ENCODE data around the gene FRY.
A peak's percentile ranks its signal among the peaks of the same experiment; 100 is the strongest.

The FRY gene

DNA sequence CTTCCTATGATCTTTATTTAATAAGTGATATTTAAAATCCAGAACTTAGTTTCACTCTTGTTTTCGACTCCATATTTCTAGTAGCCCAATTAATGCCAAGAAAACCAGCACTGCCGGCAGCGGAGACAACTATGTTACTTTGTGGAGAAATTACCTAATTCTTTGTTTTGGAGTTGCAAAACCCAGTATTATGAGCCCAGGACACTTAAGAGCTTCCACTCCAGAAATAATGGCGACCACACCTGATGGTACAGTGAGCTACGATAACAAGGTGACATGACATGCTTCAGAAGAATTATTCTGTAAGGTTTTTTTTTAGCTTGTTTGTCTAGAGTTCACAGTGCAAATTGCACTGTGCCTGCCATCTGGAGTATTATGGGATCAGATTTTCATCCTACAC is 147.2 kb downstream of the FRY start:
- no peak for DNase-seq

DNA sequence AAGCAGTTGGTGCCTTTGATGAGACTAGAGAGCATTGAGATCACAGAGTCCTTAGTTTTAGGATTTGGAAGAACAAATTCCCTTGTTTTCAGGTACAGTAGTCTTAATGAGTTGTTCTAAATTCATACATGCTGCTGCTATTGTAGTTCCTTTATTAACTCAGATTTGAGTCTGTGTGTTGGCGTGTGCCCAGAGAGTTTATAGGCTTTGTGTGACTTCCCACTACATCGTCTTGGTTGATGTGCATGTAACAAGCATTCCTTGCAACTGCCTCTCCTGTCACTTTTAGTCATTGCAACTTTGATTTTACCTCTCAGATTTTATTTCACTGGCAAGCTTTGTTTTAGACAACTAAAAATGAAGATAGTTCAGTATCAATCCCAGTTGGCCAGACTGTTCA is 148.1 kb downstream of the FRY start:
- DNase-seq: no peak

DNA sequence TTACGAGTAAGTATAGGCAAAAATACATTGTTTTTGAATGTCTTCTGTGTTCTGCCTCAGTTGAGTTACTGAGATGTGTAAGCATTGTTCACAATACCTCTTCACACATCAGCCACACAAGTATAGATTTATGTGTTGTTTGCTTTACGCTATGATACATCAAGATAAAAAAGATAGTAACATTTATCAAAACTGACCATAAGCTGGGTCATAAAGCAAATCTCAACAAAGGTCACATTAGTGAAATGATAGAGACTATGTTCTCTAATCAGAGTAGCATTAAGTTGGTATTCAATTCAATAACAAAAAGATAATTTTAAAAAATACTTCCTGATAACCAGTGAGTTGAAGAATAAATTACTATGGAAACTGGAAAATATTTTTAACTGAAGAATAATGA is 156.1 kb downstream of the FRY start:
- no peak for DNase-seq

DNA sequence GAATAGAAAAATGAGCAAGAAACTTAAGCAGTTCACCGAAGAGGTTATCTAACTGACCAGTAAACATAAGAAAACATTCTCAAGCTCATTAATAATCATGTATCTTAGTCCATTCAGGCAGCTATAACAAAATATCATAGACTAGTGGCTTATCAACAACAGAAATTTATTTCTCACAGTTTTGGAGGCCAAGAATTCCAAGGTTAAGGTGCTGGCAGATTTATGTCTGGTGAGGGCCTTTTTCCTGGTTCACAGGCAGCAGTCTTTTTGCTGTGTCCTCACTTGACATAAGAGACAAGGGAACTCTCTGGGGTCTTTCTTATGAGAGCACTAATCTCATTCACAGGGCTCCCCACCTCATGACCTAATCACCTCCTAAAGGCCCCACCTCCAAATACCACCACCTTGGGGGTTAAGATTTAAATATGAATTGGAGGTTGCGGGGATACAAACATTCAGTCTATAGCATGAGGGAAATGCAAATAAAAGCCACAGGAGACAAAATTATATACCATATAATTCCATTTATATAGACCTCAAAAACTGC is 160.0 kb downstream of the FRY start:
- no peak for DNase-seq

DNA sequence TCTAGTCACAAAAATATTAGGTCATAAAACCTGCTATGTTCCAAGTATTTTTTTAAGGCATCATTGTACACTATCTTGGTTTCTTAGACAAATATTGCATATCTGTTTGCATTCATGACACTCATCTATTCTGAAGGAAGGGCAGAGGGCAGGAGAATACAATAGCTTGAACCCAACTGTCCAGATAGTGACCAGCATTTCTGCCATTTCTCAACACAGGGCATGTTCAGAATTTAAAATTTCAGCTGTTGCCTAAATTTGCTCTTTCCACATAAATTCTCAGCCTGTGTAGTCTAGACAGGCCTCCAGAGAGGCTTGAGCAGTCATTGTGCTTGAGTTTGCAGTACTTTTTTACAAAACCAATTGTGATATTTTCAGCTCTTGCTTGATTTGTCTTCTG is 164.1 kb downstream of the FRY start:
- no peak for DNase-seq

DNA sequence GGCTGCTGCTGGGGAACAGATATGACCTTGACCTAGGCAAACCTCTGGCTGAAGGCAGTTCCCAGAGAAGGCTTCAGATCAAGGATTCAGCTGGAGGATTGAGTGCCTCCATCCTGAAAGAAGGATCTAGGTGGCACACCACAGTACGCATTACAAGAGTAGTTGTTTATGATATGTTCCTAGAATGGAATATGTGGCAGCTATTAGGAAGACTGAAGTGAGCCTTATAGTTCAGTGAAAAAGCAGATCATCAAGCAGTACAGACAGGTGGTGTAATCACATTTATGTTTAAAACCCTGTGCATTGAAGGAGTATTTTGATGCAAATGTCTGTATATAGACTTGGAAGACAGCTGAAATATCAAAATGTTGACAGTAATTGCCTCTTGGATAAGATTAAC is 167.6 kb downstream of the FRY start:
- DNase-seq: no peak

DNA sequence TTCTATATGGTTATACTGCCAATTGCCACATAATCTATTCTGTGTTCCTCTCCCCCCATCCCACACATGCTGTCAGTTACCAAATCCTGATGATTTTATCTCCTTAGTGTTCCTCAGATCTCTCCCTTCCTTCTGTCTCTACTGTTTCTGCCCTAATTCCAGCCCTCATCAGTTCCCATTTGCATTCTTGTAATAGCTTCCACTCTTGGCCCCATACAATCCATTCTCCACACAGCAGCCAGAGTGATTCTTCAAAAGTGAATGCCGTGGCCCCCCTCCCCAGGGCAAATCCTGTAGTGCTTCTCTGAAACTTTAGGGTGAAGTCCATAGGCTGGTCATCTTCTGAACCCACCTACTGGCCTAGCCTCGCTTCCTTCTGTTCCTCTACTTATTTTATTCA is 169.2 kb downstream of the FRY start:
- DNase-seq: no peak

DNA sequence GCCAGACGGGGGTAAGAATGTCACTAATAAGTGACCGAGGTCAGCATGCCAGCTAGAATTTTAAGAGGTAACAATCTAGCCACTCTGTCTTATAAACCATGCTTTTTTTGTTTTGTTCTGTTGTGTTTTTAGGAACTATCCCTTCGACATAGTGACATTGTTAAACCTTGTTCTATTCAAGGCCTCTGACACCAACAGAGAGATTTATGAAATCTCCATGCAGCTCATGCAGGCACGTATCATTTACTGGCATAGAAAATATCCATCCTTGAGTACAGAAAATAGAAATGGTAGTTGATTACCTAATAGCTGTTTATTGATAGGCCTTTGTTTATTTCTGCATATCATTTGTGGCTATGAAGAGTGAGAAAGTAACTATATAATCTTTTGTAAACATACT is 170.2 kb downstream of the FRY start:
- no peak for DNase-seq

DNA sequence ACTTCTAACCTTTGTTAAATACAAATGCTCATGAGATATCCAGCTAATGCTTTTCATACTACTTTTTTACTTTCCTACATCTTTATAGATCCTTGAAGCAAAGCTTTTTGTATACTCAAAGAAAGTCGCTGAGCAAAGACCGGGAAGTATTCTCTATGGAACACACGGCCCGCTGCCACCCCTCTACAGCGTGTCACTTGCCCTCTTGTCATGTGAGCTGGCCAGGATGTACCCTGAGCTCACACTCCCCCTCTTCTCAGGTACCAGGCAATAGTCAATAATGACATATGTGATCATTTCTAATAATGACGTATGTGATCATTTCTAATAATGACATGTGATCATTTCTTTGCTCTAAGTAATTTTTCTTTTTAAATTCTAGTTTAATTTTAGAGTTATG is 170.7 kb downstream of the FRY start:
- DNase-seq: no peak

DNA sequence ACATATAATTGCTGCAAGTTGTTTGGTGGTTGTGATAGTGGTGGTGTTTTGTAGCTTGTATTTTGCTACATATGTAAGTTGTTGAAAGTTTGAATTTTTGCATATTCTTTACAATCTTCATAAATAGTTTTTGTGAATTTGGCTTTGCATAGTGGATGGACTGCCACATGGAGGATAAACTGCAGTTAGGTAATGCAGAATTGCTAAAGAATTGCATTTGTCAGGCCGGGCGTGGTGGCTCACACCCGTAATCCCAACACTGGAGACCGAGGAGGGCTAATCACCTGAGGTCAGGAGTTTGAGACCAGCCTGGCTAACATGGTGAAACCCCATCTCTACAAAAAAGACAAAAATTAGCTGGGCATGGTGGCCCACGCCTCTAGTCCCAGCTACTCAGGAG is 171.6 kb downstream of the FRY start:
- DNase-seq: no peak

DNA sequence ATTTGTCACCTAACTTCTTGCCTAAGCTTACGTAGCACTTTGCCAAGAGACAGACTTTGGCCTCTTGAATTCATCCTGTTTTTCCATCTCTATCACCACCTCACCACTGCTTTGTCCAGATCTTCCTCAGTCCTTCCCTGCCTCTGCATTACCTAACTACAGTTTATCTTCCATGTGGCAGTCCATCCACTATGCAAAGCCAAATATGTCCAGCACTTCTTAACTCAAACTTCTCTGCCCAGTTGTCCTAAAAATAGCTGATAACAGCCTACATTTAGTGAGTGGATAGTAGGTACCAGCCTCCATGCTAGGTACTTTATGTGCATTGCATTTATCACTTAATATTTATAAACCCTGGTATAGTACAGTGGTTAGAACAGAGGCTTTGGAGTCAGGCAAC is 172.2 kb downstream of the FRY start:
- DNase-seq: no peak

DNA sequence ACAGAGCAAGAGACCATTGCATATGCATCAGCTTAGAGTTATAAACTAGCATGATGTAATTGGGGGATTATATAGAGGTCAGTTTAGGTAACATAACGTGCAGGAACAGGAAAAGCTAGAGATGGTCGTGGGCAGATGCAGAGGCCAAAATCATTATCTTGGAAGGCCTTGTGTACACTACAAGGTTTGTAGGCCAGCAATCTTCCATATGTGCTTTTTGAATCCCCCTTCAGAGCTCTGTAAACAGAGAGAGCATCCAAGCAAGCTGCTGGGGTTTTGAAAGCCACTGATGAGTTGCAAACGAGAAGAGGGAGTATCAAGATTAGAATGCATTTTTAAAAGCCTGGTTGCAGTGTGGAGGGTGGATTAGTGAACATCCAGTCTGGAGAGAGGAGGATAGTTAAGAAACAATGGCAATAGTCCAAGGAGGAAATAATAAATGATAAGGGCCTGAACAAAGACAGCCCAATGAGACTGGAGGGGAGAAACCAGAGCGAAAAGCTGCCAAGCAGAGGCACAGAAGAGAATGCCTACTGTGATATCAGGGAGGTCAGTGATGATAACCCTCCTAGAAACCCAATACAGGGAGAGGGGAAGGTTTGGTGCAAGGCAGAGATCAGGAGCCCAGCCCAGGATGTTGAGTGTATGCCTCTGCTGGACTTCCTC is 174.0 kb downstream of the FRY start:
- no peak for DNase-seq

DNA sequence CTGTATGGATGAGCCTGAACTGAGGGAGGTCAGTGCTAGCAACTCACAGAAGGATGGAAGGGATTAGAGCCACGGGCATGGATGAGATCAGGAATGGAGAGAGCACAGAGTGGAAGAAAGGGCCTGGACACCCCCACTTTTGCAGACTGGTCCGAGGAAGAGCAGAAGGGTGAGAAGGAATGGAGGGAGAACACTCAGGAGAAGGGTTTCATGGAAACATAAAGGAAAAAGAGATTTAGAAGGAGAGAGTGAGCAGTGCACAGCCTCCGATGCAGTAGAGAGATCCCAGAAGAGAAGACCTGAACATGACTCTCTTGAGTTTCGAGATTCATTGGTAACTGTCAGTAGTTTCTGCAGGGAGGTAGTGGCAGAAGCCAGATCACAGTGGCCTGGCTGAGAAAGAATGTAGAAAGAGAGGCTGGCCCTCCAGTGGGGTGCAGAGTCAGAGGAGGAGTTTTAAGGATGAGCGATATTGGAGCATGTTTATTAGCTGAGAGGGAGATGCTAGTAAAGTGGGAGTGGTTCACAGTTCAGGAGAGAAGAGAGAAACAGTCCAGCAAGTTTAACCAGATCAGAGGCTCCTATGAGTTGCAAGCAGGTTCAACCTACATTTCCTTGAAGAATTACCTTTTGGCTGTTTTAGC is 174.6 kb downstream of the FRY start:
- no peak for DNase-seq

DNA sequence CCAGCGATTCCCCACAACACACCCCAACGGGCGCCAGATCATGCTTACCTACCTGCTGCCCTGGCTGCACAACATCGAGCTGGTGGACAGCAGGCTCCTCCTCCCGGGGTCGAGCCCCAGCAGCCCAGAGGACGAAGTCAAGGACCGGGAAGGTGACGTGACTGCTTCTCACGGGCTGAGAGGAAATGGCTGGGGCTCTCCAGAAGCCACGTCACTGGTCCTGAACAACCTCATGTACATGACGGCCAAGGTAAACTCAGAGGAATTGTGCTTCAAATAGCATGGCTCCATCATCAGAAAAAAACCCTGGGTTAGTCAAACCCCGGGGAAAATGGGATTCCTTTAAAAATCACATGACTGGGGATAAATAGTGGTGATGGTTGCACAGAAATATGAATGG is 177.3 kb downstream of the FRY start:
- DNase-seq: no peak

DNA sequence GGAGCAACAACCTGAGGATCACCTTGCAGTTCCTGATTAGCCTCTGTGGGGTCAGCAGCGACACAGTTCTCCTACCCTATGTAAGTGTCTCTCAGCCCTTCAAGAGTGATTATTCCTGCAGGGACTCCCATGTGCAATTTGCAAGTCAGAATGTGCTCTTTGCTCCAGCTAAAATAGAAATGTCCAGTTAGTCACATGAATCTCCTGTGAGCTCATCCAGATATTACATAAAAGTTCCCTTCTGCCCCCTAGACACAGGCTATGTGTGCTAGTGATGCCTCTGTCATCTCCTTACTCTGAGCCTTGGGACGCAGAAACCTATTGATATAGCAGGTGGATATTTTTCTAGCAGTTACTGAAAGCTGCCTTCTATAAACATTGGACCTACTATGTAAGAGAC is 178.1 kb downstream of the FRY start:
- no peak for DNase-seq

DNA sequence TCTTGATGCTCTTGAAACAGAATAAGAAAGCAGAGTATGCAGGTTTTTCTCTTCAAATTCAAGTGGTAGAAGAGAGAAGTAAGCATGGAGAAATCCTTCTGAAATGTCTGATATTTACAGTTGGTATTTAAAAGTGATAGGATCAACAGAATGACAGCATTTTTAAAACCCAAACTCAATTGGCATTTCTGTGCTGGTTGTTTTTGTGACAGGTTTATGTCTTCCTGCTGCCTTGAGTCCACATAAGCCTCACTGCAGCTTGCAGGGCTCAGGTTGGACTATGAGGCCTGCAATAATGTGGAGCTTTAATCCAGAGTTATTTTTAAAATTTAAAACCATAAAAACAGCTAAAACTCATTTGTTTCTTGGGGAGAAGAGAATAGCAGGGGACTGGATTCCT is 178.5 kb downstream of the FRY start:
- no peak for DNase-seq

DNA sequence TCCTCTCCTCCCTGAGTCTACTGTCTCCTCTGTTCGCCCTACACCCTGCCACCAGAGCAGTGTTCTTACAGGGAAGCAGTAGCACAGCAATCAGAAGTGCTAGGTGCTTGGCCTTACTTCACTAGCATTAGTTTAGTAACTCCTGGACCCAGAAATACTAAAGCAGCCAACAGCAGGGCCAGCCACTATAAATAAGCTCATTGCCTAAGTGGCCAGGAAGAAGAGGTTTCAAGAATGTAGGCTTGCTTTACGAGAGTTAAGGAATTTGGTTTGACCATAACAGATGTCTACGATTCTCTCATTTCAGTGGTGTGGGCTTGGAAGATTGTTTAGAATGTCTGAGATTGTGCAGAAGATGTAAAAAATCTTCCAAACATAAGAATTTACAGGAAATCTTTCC is 180.2 kb downstream of the FRY start:
- DNase-seq: peak; percentile 89

DNA sequence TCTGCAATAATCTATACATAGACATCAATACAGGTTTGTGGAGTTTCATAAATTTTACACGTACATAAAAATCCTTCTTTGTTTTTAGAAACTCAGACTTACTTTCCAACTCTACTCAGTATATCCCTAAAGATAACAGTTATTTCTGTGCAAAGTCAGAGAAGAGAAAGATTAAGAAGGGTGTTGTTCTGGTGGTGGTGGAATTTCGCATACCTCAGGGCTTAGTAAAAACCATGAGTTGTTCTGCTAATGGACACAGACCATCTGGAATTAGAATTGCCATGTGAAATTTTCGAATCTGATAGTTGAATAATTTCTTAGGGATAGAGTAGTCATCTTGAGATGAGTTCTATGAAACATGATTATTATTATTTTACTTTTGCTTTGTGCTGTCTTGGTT is 180.8 kb downstream of the FRY start:
- DNase-seq: peak; percentile 79

DNA sequence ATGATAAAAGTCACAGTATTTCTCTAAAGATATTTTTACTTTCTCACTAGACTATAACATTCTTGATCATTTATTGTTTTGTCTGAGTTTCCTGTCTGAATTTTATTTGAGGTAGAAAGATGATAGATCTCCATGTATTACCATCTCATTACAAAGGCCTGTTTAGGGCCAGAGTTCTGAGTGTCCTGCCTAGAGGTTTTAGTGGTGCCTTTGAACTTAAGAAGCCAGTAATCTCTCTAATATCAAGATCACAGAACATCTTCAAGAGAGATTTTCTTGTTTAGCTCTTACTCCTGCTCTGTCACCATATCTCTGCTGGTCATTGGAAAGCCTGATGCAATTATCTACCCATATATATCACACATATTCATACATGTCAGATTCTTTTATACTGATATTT is 182.1 kb downstream of the FRY start:
- no peak for DNase-seq

DNA sequence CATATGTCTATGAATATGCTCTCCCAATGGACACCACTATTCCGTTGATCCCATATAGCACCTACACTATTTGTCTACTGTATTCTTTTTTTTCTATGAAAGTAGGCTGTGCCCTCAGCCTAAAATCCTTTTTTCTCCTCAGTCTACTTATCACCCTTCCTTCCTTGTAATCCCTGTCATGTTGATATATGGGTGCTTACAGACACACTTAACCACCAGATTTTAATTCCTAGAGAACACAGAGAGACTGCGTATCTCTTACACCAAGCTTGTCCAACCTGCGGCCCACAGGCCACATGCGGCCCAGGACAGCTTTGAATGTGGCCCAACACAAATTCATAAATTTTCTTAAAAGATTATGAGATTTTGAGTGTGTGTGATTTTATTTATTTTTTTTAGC is 182.5 kb downstream of the FRY start:
- DNase-seq: no peak

DNA sequence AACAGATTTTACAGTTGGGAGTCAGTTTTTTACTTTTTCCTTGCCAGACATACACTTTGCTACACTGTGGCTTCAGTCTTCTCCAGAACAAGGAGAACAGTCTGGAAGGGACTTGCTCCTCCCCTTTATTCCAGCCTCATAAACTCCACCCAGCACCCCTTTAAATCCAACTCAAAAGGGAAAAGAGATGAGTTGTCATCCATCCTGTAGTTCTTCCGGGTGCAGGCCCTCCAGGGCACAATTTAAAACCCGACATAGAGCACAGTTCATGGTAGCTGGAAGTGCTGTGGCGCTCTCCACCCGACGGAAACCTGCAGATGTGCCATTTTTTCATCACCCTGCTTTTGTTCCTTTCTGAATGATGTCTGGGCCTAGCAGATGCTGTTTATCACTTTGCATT is 184.7 kb downstream of the FRY start:
- DNase-seq: no peak

DNA sequence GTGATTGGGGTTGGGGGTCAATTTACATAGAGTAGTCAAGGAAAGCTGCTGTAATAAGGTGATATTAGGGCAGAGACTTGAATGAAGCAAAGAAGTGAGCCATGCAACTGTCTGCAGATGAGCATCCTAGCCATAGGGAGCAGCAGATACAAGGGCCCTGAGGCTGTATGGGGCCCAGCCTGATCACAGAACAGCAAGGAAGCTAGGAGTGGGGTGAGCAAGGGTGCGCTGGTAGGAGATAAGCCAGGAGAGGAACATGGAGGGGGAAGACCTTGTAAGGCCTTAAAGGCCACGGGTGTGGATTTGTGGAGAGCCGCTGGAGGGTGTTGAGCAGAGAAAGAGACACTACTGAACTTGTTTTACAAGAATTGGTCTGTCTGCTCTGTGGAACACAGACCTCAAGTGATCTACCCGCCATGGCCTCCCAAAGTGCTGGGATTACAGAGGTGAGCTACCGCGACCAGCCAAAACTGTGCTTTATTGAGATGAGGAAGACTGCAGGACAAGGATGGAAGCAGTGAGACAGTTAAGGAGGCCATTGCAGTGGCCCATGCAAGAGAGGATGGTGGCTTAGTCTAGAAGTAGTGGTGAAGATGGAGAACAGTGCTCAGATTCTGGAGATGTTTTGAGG is 190.6 kb downstream of the FRY start:
- no peak for DNase-seq

DNA sequence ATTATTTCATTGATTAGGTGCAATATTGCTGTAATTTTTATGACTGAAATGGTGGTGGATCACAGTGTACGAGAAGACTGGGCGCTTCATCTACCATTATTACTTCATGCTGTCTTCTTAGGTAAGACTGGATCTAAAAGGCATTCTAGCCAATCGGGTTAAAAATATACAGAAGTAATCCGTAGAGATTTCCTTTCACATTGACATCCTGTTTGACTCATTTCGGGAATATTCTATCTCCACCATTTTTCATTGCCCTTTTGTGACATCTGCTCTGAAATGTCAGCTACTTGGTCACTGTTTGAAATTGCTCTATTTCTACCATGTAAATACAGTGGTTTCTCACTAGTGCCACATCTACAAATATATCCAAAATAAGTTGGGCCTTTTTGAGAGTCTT is 193.3 kb downstream of the FRY start:
- peak; percentile 18 for DNase-seq

DNA sequence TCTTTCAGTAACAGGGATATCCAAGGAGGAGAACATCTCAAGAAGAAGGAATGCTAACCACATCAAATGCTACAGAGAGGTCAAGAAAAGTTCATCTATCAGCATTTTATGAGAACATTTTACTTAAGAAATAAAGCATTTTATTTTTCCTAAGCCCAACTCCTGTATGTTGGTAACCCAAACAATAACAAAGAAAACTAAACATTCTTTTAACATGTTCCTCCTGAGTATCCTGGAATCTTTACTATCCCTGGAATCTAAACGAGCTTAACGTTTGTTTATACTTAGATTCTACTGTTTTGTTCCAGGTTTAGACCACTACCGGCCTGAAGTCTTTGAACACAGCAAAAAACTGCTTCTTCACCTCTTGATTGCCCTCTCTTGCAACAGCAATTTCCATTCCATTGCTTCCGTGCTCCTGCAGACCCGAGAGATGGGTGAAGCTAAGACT is 193.9 kb downstream of the FRY start:
- DNase-seq: peak; percentile 69

All from EL (cell line).